CD4-positive, alpha-beta T cell treated with Interleukin-6 at 100 ng/mL for 8 hours (primary cell): ENCODE data around the gene ZNF423.

Experiments
- DNase-seq: peaks from one replicate; pipeline ENCODE4 v3.0.0-alpha.2; 2020; ENCODE audit warnings: mixed read lengths, low spot score

The ZNF423 gene

GRCh38 chr16:49530427-49530970, 325.4 kb downstream of the ZNF423 start:
- DNase-seq = no peak

DNA sequence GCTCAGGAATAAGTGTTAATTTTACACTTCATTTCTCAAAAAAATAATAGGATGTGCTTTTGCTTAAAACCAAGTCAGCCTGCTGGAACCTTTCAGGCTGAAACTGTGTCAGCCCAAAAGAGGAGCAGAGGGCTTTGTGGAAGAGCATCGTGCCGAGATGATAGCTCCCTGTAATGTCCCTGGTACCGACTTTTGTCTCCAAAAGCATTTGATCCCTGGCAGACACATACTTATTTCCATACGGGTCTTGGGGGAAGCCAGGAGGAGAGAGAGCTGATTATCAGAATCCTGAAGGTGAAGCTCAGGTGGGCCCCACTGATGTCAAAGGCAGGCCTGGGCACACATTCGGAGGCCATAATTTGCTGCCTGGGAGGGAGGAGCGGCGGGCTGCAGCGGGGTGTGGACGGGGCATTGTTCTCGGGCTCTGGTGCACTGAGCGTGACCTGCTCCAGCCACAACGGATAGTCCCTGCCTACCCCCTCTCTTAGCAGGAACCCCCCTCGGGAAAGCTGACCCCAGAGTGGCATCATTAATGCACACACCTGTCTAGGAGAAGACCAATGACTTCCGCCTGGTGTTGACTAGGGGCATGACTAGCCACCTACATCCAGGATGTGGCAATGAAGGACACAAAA, 326.4 kb downstream of the ZNF423 start:
- no peak for DNase-seq

DNA sequence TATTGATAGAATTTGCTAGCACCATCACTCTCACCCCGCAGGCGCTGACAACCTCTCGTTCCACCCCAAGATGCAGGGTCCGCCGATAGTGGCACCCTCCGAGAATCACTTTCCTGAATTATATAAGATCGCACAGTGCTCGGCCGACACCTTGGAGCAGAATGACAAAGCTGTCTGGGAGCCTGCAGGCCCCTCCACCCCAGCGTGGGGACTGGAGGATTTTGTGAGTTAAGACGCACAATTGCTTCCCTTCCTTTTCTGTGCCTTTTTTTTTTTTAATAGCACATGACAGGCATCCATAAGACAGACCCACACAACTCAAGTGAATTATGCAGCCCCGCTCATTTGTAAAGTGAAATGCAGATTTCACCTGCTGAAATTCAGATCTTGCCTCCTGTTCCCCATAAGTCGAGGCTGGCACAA, 327.0 kb downstream of the ZNF423 start:
- no peak for DNase-seq

DNA sequence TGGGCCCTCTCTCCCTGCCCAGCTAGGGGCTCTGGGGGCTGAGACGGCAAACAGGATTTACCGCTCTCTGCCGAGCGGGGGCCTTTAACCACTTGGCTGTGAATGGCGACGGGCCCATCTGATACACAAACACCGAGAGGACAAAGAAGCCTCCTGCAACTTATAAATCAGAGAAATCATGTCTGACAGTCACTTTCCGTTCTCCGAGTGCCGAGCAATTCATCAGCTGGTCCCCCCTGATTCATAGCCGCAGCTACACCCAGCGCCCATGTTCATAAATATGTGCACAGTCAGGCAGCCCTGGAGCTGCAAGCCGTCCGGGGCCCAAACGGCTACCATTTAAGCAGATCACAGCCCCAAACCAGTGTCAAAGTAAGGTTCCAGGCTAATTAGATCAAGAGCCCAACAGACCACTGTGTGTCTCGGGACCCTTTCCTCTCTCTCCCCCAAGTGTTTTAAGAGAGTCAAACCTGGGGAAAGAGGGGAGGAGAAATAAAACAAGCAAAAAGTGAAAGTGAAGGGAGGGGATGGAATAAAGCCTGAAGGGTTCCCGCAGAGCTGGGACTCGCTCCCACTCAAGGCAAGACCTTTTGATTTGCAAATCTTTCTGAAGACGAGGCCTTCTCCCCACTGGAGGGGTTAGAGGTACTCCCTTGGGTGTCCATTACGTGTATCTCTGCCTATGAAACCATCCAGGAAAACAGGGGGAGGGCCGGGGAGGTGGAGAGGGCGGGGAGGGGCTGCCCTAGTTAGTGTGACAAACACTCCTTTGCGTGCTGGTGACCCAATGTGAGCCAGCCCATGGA, 327.6 kb downstream of the ZNF423 start:
- no peak for DNase-seq

DNA sequence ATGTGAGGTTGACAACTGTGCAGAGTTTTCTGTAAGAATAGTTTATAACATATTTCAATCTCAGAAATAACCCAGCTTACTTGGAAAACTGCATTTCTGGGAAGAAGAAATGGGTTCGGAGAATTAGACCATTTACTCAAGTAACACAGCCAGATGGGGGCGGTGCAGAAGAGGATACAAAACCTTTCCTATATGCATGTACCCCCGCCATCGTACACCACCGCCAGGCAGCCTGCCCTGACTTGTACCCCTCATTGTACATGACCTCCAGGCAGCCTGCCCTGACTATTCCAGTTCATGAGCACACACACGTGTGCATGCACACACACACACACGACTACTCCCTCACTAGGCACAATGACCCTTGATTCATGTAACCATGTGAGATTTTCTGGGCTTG, 328.3 kb downstream of the ZNF423 start:
- DNase-seq = no peak

- DNase-seq = no peak
Measured at GRCh38 chr16:49526860-49527365, 329.0 kb downstream of the ZNF423 start.

GRCh38 chr16:49524947-49525315, 331.0 kb downstream of the ZNF423 start:
- no peak for DNase-seq

DNA sequence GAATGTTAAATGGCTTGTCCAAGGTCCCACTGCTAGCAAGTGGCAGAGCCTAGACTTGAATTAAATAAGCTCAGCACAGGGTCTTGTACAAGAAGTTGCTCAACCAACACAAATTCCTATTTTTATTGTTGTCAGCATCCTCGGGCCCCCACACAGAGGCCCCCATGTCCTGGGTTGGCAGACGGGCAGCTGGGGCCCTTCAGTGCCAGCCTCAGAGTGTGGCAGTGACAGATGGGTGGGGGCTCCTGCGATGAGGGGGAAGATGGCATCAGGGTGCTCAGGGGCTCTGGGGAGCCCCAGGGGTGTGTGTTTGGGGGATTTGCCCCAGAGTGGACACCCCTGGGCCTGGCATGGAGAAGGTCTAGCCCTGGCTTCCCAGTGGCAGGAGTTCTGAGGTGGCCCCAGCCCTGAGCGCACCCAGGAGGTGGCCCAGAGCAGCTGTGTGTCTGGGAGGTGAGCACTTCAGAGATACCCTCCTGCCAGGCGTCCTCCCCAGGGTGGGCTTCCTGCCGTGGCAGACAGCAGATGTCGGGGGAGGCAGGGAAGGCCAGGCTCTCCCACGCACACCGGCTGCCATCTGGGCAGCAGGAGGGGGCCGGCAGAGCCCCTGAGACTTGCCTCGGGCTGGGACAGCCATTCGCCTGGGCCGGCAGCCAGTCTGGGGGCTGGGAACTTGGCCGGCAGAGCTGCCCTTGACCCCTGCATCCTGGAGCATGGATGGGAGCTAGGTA, 331.5 kb downstream of the ZNF423 start:
- no peak for DNase-seq

GRCh38 chr16:49523435-49524159, 332.3 kb downstream of the ZNF423 start:
- no peak for DNase-seq

- no peak for DNase-seq
Measured at GRCh38 chr16:49521734-49522325, 334.1 kb downstream of the ZNF423 start.

DNA sequence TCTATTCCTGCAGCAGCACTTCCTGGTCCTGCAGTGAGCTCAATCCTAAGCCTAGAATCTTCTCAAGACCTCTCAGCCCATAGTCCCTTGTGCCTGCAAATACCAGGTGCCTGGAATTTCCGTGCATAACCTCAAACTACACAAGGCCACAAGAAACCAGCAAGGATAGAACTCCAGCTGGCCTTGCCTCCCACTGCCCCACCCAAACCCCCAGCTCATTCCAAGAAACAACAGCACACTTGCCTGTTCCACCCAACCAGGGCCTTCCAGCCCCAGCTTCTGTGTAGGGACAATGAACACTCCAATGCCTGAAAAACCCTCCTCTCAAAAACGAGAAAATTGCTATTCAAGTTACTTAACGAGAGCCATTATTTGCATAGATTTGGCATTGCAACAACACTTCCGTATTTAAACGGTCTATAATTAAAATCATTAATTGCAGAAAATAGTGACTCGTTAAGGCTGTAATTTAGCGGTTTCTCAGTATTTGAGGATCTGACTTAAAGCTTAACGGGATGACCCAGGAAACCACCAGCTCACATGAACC, 335.3 kb downstream of the ZNF423 start:
- no peak for DNase-seq

DNA sequence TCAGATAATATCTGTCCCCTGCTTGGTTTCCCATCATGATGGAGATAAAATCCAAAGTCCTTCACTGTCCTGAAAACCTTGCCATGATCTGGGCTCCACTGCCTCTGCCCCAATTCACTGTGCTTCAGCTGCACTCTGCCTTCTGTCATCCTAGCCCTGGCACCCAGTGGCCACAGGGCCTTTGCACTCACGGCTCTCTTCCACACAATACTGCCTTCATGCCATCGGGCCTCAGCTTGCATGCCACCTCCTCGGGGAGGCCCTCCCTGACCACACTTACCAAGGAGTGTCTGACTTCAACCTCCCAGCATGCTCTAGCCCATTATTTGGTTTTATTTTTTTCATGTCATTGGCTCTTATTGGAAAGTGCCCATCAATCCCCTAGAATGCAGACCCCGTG, 336.2 kb downstream of the ZNF423 start:
- DNase-seq = no peak

GRCh38 chr16:49519008-49519656, 336.8 kb downstream of the ZNF423 start:
- DNase-seq = no peak

- no peak for DNase-seq
Measured at GRCh38 chr16:49516382-49517036, 339.4 kb downstream of the ZNF423 start.

GRCh38 chr16:49515861-49516260, 340.1 kb downstream of the ZNF423 start:
- DNase-seq = no peak

DNA sequence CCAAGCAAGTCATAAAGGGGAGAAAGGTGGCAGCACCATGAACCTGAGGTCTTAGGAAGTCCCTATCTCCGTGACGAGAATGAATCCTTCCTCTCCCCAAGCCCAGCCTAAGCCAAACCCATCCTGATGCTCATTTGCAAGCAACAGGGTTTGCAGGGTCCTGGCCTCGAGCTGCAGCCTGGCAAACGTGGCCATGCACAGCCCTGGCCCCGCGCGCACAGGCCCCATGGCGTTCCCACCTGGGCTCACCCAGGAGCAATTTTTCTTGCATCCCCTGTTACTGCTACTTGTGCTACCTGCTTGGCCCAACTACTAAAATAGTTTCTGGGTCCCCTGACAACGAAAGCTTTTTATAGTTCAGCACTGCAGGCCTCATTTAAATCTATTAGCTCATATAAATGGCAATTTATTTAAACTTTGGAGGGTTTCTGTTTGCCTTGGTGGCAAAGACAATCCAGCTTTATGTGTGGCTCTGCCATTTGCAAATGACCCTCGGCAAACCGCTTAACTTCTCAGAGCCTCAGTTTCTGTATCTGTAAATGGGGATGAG, 340.8 kb downstream of the ZNF423 start:
- no peak for DNase-seq

DNA sequence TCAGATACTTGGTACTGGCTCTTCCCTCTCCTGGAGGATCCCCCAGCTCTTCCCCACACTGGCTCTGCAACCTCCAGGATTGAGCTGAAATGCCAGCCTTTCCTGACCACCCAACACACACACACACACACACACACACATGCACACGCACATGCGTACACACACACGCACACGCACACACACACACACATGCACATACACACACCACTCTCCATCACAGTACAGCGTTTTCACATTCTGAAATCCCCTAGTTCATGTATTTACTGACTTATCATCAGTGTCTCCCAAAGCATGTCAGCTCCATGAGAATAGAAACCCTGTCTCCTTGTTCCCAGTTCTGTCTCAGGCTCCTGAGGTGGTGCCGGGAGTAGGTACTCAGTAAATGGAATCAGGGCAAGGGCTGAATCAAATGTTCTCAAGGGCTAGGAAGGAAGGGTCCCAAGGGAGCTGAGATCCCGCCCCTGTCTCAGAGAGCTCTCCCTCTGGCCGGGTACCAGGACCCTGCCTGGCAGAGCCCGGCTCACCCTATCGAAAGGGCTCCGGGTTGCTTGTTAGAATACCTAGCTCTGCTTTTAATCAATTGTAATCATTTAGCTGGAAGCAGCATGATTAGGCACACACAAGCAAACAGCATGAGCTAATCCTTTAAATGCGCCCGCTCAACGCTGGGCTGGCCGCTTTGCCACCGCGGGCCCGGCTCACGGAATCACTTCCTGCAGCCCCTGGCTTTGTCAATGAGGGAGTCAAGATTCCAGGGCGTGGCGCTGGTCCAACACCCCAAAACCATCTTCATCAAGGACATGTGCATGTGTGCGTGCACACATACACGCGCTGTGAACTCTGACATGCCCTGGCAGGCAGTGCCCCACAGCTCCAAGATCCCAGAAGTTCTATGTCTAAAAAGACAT, 341.6 kb downstream of the ZNF423 start:
- no peak for DNase-seq

GRCh38 chr16:49513040-49513439, 342.9 kb downstream of the ZNF423 start:
- DNase-seq = no peak
